Neutrophil (primary cell): ENCODE measurements around the gene INSL4.

Experiments
- H3K27ac ChIP-seq: fragments of 200-600 bp; sonication (generic); 2 replicates; pipeline ENCODE4 v1.5.1; 2016; ENCODE audit warnings: mild to moderate bottlenecking, moderate library complexity
- H3K27me3 ChIP-seq: fragments of 200-600 bp; sonication (generic); 2 replicates; pipeline ENCODE4 v1.6.0; 2016; ENCODE audit warnings: mild to moderate bottlenecking
- H3K36me3 ChIP-seq: fragments of 200-600 bp; sonication (generic); 2 replicates; pipeline ENCODE4 v1.5.1; 2017
- H3K4me1 ChIP-seq, 2 experiments: fragments of 200-600 bp in 1 of 2; sonication (generic) in 1 of 2; 1 replicate in 1 of 2; 2 replicates in 1 of 2; pipeline versions ENCODE4 v1.5.1 to v1.6.1; 2013 to 2016; ENCODE audit warnings: low read depth in 1 of 2, low read length in 1 of 2, mild to moderate bottlenecking in 1 of 2, moderate library complexity in 1 of 2; ENCODE audit not compliant: control insufficient read depth in 1 of 2, insufficient read depth in 1 of 2
- H3K4me3 ChIP-seq, 2 experiments: fragments of 200-600 bp in 1 of 2; sonication (generic) in 1 of 2; 1 replicate in 1 of 2; 2 replicates in 1 of 2; pipeline ENCODE4 v1.5.1; 2013 to 2016; ENCODE audit warnings: low read depth in 1 of 2, low read length in 1 of 2, mild to moderate bottlenecking in 1 of 2, moderate library complexity in 1 of 2
- H3K9me3 ChIP-seq: fragments of 200-600 bp; sonication (generic); 2 replicates; pipeline ENCODE4 v1.5.1; 2016
- CTCF ChIP-seq: fragments of 200-600 bp; sonication (generic); IDR thresholded peaks from 2 replicates; pipeline ENCODE4 v1.5.1; 2016; ENCODE audit warnings: antibody characterized with exemption

Gene INSL4

DNA sequence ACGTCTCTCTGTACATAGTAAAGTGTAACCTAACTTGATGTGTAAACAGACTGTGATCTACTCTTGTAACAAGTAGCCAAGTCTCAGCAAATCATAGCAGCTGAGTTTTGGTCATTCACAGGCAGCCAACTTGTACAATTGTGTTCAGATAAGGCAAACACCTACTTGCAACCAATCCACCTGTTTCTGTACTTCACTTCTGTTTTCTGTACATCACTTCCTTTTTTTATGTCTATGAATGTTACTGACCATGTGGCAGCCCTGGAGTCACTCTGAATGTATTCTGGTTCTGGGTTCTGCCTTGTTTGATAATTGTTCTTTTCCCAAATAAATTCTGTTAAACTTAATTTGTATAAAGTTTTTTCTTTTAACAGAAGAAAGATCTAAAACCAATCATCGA lies 47.3 kb downstream of the INSL4 start:
- H3K4me3 ChIP-seq: no peak overlapping the region
- no peak overlapping the region for H3K27ac ChIP-seq
- TF ChIP-seq CTCF: no peak
- no peaks in the 10 kb centered on the region for H3K4me1 ChIP-seq
- H3K36me3 ChIP-seq: no peaks in the 10 kb centered on the region
- no peaks in the 10 kb centered on the region for H3K9me3 ChIP-seq
- no peaks in the 10 kb centered on the region for H3K27me3 ChIP-seq
